NCI-H748 treated with DMSO at 0.1 percent for 48 hours (cell line): ENCODE results near the gene CYP4F12.

ENCODE experiments used
- DNase-seq: peaks from one replicate; lab custom pipeline; 2025; lab: John Stamatoyannopoulos, UW

The CYP4F12 gene, protein sequence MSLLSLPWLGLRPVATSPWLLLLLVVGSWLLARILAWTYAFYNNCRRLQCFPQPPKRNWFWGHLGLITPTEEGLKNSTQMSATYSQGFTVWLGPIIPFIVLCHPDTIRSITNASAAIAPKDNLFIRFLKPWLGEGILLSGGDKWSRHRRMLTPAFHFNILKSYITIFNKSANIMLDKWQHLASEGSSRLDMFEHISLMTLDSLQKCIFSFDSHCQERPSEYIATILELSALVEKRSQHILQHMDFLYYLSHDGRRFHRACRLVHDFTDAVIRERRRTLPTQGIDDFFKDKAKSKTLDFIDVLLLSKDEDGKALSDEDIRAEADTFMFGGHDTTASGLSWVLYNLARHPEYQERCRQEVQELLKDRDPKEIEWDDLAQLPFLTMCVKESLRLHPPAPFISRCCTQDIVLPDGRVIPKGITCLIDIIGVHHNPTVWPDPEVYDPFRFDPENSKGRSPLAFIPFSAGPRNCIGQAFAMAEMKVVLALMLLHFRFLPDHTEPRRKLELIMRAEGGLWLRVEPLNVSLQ

DNA sequence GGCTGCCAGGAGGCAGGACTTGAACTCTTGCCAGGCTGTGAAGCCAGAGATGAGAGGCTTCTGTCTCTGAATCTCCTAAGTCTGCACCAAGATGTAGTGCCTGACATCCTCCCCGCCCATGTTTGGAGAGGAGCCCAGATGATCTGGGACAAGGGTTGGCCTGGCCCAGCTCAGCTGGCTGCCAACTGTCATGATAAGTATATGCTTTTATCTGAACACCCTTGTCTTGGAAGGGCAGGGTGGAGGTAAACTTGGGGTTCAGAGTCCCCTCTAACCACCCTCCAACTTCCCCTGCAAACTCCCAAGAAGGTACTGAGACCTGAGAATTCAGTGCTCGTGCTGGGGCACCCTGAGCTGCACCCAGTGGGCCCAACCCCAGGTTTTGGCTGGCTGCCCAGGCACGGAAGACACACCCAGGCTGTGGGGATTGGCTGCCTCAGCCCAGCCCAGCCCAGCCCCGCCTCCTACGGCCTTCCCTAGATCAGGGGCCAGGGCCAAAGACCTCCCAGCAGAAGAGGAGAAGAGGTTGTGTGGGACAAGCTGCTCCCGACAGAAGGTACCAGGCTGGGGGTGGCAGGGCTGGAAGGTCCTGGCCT lies at the start of gene CYP4F12:
Gene CYP4F12, plus strand, starts transcription at position 508 of the 596 bp plus-strand sequence. CDS start 443 bp downstream, outside the sequence.
- no peak for DNase-seq

DNA sequence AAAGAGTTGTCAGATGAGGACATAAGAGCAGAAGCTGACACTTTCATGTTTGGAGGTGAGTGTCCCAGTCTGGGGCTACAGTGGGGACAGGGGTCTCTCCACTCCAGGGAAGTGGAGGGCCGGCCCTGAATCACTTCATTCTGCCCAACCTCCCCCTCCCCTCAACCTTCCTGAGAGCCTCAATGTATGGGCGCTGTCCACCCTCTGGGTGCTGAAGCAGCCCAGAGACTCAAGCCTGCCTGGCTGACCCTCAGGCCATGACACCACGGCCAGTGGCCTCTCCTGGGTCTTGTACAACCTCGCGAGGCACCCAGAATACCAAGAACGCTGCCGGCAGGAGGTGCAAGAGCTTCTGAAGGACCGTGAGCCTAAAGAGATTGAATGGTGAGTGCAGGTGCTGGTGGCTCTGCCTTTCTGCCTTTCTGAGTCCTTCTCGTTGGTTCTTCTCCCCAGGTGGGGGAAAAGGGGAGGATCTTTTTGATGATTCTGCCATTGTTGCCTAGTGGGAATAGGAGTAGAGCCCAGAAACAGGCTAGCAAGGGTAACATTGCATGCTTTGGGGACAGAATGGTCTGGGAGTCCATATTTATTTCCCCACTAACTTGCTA lies 49.1 kb upstream of the CYP4F12 start:
- DNase-seq: no peak

DNA sequence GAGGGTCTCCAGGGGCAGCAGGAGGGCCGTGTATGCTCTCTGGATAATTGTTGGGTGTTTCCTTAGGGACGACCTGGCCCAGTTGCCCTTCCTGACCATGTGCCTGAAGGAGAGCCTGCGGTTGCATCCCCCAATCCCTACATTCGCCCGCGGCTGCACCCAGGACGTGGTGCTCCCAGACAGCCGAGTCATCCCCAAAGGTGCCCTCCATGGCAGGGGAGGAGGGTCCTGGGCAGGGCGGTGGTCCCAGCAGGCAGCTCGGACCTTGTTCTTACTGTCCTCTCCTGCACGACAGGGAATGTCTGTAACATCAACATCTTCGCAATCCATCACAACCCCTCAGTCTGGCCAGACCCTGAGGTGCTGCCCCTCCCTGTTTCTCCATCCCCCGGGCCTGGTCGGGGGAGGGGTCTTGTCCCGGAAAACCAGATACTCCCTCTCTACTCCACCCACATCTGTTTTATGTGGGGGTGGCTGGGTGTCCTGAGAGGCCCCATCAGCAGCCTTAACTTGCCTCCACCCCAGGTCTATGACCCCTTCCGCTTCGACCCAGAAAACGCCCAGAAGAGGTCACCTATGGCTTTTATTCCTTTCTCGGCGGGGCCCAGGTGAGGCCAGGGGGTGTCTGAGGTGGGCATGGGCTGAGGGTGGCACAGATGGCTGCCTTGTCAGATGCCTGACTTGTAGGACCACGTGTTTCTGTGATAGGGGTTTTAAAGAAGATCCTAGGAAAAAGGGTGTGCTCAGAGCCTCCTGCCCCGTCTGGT lies 44.5 kb upstream of the CYP4F12 start:
- no peak for DNase-seq

DNA sequence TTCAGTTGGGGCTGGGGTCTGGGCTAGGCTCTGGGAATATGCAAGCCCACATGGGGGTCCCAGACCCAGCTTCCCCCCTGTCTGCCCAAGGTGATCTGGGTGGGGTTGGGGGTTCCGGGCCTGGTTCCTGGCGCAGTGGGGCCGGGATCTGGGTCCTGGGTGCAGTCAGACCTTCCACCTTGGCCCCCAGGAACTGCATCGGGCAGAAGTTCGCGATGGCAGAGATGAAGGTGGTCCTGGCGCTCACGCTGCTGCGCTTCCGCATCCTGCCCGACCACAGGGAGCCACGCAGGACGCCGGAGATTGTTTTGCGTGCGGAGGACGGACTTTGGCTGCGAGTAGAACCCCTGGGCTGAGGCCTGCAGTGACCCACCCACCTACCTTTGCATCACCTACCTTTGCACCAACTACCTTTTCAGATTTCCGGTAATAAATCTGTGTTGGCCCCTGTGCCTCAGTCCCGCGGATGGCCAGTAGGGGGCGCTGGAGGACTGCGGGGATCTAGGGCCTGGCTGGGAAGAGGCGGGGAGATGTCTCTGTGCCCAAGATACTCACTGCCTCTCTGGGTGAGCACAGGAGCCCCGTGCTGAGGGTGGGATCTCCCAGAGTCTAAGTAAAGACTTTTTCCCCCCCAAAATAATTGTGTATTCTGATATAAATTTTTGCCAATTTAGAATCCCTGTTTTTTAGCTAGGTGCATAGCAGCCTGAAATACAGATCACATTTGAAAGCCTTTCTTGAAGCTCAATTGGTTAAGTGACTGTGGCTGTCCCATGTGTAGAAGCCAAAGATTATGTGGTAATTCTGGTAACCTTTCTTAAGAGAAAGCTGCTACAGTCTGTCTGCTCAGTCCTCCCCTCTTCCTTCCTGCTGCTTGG lies 43.6 kb upstream of the CYP4F12 start:
- DNase-seq: peak; percentile 10

DNA sequence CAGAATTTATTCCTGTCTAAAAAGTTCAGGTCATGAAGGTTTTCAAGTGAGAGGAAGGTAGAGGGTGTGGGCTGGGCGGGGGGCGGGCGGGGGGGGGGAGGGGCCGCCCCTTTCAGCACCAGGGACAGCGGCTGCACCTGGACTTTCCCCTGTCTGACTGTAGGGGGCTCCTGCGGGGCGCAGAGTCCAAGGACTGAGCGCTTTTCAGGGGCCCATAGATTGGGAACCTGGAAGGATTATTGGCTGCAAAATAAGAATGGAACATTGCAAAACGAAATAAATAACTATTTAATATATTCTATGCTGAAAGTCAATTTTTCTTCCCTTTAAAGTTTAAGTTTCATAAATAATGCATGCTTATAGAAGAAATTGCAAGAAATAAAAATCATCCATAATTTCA lies 41.1 kb upstream of the CYP4F12 start:
- no peak for DNase-seq

DNA sequence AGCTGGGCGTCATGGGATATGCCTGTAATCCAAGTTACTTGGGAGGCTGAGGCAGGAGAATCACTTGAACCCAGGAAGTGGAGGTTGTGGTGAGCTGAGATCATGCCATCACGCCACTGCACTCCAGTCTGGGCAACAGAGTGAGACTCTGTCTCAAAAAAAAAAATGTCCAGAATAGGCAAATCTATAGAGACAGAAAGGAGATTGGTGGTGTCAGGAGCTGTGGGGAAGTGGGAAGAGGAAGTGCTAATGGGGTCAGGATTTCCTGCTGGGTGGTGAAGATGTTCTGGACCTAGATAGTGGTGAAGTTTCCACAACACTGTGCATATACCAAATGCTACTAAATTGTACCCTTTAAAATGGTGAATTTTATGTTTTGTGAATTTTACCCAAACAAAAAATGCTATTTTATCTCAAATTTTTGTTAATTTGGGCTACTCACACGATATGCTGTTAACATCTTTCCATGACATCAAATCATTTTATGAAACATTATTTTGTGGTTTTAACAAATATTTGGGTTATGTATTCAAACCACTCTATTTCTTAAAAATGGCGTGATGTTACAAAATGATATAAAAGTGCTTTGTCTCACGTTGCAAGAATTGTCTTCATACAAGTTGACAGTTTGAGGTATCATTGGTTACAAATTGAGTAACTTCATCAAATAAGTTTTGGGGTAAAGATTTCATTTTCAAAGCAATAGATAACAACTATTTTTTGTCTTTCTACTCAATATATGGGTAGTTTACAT lies 39.6 kb upstream of the CYP4F12 start:
- no peak for DNase-seq

DNA sequence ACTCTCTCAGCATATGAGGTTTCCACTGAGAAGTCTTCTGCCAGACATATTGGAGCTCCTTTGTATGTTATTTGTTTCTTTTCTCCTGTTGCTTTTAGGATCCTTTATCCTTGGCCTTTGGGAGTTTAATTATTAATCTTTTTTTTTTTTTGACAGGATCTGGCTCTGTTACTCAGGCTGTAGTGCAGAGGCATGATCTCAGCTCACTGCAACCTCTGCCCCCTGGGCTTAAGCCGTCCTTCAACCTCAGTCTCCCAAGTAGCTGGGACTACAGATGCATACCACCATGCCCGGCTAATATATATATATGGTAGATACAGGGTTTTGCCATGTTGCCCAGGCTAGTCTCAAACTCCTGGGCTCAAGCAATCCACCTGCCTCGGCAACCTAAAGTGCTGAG lies 38.8 kb upstream of the CYP4F12 start:
- no peak for DNase-seq

DNA sequence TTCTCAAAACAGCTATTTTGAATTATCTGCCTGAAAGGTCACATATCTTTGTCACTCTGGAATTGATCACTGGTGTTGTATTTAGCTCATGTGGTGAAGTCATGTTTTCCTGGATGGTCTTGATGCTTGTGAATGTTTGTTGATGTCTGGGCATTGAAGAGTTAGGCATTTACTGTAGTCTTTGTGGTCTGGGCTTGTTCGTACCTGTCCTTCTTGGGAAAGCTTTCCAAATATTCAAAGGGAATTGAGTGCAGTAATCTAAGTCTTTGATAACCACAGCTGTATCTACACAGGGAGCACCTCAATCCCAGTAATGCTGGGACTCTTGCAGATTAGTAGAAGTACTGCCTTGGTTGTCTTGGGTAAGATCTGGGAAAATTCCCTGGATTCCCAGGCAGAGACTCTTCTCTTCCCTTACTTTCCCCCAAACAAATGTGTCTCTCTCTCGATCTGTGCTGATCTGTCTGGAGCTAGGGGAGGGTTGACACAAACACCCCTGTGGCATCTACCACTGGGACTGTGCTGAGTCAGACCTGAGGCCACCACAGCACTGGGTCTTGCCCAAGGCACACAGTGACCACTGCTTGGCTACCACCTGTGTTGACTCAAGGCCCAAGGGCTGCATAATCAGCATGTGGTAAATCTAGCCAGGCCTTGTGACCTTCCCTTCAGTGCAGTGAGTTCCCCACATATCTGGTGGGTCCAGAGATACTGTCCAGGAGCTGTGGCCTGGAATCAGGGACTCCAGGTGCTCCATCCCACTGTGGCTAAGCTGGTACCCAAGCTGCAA lies 37.7 kb upstream of the CYP4F12 start:
- DNase-seq: no peak

DNA sequence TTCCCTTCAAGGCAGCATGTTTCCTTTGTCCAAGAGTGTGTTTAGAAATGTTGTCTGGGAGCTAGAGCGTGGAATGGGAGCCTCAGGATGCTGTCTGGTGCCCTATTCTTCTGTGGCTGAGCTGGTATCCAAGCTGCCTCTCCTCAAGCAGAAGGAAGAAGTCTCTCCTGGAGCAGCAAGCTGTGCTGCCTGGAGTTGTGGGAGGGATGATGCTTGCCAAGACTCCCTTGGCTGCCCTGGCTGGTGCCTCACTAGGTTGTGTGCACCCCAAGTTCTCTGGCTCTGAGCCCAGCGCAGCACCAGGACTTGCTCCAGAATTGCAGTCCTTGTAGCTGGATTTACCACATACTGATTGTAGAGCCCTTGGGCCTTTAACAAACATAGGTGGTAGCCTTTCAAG lies 36.9 kb upstream of the CYP4F12 start:
- no peak for DNase-seq

DNA sequence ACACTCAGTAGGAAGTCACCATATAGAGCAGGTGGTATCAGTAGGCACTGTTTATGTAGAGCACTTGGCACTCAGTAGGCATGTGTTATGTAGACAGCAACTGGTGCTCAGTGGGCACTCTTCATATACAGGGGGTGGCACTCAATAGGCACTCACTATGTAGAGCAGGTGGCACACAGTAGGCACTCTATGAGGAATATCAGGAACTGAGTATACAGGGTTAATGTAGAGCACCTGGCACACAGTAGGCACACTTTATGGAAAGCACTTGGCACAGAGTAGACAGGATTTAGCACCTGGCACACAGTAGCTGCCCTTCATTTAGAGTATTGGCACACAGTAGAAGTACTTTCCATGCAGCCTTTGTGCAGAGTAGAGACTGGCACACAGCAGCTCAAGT lies 33.3 kb upstream of the CYP4F12 start:
- no peak for DNase-seq

DNA sequence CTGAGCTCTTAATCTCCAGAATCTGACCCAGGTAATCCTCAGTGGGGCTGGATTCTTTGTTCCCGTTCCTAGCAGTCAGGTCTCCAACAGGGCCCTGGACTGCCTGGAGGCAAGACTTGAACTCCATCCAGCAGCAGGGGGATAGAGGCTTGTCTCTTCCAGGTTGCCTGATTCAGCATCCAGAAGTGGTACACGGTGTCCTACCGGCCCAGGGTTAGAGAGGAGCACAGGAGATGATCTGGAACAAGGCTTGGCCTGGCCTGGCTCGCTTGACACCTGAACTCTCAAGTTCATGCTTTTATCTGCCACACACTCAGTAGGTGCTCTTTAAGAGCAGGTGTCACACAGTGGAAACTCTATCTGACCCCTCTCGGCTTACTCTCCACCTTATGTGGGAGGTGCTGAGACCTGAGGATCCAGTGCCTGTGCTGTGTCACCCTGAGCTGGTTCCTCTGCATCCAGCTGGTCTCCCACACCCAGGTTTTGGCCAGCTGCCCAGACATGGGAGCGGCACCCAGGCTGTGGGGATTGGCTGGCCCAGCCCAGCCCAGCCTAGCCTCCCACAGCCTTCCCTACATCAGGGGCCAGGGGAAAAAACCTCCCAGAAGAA lies 32.5 kb upstream of the CYP4F12 start, which contains the start of gene CYP4F3:
Gene CYP4F3, plus strand, starts transcription at position 604 of the 610 bp plus-strand sequence. CDS start 519 bp downstream, outside the sequence.
- DNase-seq: no peak

DNA sequence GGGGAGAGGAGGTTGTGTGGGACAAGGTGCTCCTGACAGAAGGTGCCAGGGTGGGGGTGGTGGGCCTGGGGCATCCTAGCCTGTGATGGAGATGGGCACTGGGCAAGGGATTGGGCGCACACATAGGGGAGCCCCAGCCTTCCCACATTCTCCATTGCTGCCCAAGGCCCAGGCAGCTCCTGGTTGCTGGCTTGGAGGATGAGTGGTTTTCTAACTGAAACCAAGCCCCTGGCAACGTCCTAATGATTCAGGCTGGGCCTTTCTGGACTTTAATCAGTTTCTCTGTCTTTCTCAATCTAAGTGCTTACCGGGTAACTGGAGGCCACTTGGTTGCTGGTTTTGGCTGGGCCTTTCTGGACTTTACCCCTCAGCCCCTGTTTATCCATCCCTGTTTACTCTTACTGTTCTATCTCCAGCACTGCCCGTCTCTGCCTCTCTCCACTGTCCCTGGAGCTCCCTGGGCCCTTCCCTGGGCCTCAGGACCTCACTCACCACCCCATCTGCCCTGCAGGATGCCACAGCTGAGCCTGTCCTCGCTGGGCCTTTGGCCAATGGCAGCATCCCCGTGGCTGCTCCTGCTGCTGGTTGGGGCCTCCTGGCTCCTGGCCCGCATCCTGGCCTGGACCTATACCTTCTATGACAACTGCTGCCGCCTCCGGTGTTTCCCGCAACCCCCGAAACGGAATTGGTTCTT lies 31.8 kb upstream of the CYP4F12 start:
- no peak for DNase-seq

DNA sequence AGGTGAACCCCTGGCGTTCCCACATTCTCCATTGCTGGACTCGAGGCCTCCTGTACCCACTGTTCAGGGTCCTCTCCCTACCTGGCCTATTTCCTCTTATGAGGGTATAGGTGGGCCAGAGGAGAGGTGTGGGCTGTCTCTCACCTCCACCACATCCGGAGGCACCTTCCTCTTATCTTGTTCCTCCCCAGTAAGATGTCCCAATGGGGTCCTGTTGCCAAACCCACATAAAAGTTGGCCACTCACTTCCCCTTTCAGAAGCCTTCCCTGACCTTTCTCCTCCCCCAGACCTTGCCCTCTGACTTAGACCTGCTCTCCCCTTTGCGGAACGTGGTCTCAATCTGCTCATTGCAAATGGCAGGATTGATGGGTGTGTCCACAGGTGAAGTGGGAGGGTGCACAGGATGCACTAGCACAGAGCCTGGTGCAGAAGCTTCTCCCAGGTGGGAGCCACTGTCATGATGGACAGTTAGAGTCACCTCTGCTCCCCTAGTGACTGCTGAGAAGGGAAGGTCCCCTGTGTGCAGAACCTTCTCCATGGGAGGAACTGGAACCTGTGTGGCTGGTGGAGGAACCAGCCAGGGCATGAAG lies 30.9 kb upstream of the CYP4F12 start:
- DNase-seq: no peak

DNA sequence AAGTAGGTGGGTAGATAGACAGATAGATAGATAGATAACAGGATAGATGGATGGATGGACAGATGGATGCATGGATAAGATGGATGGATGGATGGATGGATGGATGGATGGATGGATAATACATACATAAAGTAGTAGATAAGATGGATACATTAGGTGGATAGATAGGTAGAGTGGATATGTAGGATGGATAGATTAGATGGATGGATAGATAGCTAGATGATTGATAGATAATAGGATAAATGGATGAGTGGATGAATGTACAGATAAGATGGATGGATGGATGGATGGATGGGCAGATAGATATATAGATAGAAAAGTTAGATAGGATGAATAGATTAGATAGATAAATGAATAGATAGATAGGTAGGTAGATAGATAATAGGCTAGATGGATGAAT lies 30.1 kb upstream of the CYP4F12 start:
- no peak for DNase-seq

DNA sequence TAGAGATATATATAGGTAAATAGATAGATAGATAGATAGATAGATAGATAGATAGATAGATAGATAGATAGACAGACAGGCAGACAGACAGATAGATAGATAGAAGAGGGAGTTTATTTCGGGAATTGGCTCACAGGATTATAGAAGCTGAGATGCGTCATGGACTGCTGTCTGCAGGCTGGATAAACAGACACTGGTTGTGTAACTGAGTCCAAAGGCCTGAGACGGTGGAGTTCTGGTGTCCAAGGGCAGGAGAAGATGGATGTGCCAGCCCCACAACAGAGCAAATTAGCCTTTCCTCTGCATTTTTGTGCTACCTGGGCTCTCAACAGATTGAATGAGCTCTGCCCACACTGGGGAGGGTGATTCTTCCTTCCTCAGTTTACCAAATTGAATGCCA lies 29.5 kb upstream of the CYP4F12 start:
- no peak for DNase-seq

DNA sequence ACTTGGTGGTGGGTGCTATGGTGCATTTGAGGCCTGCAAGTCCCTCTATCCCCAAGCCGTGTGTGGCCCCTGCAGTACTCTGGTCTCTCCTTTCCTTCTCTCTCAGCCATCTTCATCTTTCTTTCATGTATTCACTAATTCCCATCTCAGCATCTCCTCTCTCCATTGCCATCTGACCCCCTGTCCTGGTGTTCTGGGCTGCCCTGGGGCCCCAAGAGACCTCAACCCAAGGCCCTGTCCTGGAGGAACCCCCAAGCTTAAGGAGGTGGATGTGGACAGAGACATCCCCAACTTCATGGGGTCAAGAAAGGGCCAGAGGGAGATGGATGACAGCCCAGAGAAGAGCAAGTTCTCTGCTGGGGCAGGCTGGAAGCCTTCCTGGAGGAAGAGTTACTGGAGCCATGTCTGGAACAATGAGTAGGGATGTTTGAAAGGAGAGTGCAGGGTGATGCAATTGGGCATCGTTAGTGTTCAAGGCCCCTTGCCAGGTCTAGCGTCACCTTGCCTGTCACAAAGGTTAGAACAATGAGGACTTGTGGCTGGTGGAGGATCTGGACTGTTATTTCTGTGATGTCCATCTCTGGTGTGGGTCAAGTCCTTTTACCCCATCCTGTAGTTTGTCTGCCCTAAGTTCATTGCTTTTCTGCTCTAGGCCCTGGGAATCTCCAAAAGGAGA lies 28.7 kb upstream of the CYP4F12 start:
- DNase-seq: no peak

DNA sequence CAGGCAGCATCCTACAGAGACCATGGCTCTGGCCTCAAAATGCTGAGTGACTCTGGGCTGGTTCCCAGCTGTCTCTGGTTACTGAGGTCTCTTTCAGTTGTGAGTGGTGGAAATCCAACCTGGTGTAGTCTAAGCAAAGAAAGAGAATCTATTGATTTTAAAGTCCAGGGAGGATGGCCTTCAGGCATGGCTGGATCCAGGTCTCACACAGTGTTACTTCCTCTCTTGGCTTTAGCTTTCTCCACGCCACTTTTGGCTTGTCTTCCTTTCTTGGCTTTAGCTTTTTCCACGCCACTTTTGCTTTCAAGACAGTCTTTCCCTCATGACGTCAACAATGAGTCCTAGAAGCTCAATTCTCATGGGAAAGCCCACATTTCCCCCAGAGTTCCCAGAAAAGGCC lies 28.1 kb upstream of the CYP4F12 start:
- DNase-seq: no peak

DNA sequence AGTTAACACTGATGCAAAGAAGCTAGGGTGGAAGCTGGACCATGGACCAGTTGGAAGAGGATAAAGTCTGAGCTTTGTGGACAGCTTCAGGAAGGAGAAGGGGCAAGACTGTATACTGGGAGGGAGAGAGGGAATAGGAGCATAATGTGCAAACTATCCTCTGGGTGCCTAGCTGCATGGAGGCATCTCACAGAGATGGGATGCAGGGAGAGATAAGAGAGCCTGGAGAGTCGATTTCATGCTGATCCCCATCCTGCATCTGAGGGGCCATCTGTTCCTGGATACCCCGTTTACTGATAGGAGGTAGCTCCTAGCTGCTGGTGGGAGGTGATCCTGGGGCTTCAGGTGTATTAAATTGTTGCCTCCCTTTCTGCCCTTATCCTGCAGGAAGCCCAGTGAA lies 23.4 kb upstream of the CYP4F12 start:
- DNase-seq: no peak
